ENCODE results near the gene PPIP5K2. TPM values are rescaled to one million over a fixed set of nuclear protein-coding genes. Genes with fewer than 3 reads are reported as not detected.
"Not testable (repeated sequence)": the region's sequence is repeated elsewhere in the genome, so short reads cannot be mapped to it uniquely, and the experiment has no call there.

The PPIP5K2 gene
- total and polyA plus RNA-seq, 4 donors, result 9.7 to 38.6 (median 27.4) TPM

DNA sequence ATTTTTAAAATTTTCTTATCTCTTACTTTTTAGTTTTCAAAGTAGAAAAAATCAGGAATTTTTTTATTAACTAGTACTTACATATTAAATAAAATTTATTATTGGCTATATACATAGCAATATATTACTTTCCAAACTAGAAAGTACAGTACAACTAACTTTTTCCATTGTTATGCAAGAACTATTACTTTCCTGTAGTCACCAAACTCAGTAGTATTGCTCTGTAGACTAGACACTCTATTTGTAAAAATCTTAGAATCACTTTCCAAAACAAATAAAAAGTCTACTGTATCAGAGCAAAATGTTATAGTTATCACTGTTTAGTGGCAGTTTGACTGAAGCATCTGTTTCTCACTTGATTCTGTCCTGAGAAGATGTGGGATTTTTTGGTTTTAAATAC is 83.1 kb downstream of the PPIP5K2 start:
- Histone ChIP-seq H3K27me3 (ENCODE audit: control insufficient read depth in 4 of 4, insufficient read depth in 4 of 4, low read length in 3 of 4) (no peaks in the 10 kb centered on the region), H3K9ac (ENCODE audit: low read depth in 1 of 2, low read length in 2 of 2) (no peak overlapping the region), H3K4me1 (ENCODE audit: control insufficient read depth in 4 of 4, insufficient read depth in 4 of 4, low read length in 3 of 4) (no peaks in the 10 kb centered on the region), H3K27ac (ENCODE audit: low read depth in 1 of 2, low read length in 2 of 2) (no peak overlapping the region), H3K36me3 (ENCODE audit: control insufficient read depth in 4 of 4, insufficient read depth in 3 of 4, low read depth in 1 of 4, low read length in 3 of 4) (peaks cover 2 to 9% (median 5%) of the 10 kb centered on the region in 4 donors), H3K9me3 (ENCODE audit: control insufficient read depth in 4 of 4, low read length in 3 of 4) (no peaks in the 10 kb centered on the region), H3K4me3 (ENCODE audit: low read depth in 1 of 3, low read length in 3 of 3) (no peak overlapping the region)
- no peak for DNase-seq (ENCODE audit: low spot score)
- TF ChIP-seq GABPA (IDR thresholded peaks at IDR 0.05 in 1 of 2, conservative IDR thresholded peaks at IDR 0.05 in 1 of 2), result no peak
- no peak for TF ChIP-seq RAD21 (IDR thresholded peaks at IDR 0.05)
- TF ChIP-seq, protein P1, sequence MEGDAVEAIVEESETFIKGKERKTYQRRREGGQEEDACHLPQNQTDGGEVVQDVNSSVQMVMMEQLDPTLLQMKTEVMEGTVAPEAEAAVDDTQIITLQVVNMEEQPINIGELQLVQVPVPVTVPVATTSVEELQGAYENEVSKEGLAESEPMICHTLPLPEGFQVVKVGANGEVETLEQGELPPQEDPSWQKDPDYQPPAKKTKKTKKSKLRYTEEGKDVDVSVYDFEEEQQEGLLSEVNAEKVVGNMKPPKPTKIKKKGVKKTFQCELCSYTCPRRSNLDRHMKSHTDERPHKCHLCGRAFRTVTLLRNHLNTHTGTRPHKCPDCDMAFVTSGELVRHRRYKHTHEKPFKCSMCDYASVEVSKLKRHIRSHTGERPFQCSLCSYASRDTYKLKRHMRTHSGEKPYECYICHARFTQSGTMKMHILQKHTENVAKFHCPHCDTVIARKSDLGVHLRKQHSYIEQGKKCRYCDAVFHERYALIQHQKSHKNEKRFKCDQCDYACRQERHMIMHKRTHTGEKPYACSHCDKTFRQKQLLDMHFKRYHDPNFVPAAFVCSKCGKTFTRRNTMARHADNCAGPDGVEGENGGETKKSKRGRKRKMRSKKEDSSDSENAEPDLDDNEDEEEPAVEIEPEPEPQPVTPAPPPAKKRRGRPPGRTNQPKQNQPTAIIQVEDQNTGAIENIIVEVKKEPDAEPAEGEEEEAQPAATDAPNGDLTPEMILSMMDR (IDR thresholded peaks at IDR 0.05; ENCODE audit: low read depth, low read length, missing input control), result no peak
- no peak for TF ChIP-seq FOXA2 (IDR thresholded peaks at IDR 0.05)
- TF ChIP-seq JUND (IDR thresholded peaks at IDR 0.05), result no peak

DNA sequence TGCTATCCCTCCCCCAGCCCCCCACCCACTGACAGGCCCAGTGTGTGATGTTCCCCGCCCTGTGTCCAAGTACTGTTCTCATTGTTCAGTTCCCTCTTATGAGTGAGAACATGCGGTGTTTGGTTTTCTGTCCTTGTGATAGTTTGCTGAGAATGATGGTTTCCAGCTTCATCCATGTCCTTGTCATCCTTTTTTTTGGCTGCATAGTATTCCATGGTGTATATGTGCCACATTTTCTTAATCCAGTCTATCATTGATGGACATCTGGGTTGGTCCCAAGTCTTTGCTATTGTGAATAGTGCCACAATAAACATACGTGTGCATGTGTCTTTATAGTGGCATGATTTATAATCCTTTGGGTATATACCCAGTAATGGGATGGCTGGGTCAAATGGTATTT is 84.9 kb downstream of the PPIP5K2 start:
- H3K27me3 ChIP-seq (ENCODE audit: control insufficient read depth in 4 of 4, insufficient read depth in 4 of 4, low read length in 3 of 4); H3K4me3 ChIP-seq (ENCODE audit: low read depth in 1 of 3, low read length in 3 of 3); H3K4me1 ChIP-seq (ENCODE audit: control insufficient read depth in 4 of 4, insufficient read depth in 4 of 4, low read length in 3 of 4); H3K9me3 ChIP-seq (ENCODE audit: control insufficient read depth in 4 of 4, low read length in 3 of 4); DNase-seq (ENCODE audit: low spot score); H3K27ac ChIP-seq (ENCODE audit: low read depth in 1 of 2, low read length in 2 of 2); H3K9ac ChIP-seq (ENCODE audit: low read depth in 1 of 2, low read length in 2 of 2): not testable (repeated sequence)
- H3K36me3 ChIP-seq (ENCODE audit: control insufficient read depth in 4 of 4, insufficient read depth in 3 of 4, low read depth in 1 of 4, low read length in 3 of 4), result peaks cover 2 to 11% (median 5%) of the 10 kb centered on the region in 4 donors
- 99% methylated on average over 3 of the region's 3 CpGs for WGBS

DNA sequence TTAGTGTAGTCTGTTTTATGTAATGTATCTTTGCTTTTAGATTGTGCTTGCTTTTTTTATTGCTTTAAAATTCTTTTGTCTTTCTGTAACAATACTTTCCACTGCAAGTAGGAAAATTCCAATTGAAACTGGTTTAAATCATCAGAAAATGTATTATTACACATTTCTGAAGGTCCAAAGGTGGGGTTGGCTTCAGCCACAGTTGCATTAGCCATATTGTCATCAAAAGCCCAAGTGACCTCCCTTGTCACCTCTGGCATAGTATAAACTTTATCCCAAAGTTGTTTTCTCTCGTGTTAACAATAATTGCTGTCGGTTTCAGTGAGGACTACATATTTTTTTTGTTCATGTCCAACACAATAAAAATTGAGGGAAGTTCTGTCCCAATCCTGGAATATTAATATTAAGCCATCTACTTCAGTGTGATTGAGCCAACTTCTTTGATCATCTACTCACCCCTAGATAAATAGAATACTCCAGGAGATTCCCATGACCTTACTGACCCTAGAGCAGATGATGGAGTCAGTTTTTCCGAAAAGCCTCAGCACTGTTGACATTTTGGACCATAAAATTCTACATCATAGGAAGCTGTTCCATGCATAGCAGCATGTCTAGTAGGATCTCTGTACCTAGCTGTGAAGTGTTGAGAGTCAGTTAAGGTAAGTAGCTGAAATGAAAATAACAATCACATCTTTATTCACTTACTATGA is 86.0 kb downstream of the PPIP5K2 start:
- Histone ChIP-seq H3K4me1 (ENCODE audit: control insufficient read depth in 4 of 4, insufficient read depth in 4 of 4, low read length in 3 of 4) (no peaks in the 10 kb centered on the region), H3K27ac (ENCODE audit: low read depth in 1 of 2, low read length in 2 of 2) (no peak overlapping the region), H3K4me3 (ENCODE audit: low read depth in 1 of 3, low read length in 3 of 3) (no peak overlapping the region), H3K9me3 (ENCODE audit: control insufficient read depth in 4 of 4, low read length in 3 of 4) (no peaks in the 10 kb centered on the region), H3K27me3 (ENCODE audit: control insufficient read depth in 4 of 4, insufficient read depth in 4 of 4, low read length in 3 of 4) (no peaks in the 10 kb centered on the region), H3K36me3 (ENCODE audit: control insufficient read depth in 4 of 4, insufficient read depth in 3 of 4, low read depth in 1 of 4, low read length in 3 of 4) (peaks cover 0 to 11% (median 5%) of the 10 kb centered on the region in 4 donors), H3K9ac (ENCODE audit: low read depth in 1 of 2, low read length in 2 of 2) (no peak overlapping the region)
- 97% methylated on average over 3 of the region's 3 CpGs for WGBS
- TF ChIP-seq, protein P2, sequence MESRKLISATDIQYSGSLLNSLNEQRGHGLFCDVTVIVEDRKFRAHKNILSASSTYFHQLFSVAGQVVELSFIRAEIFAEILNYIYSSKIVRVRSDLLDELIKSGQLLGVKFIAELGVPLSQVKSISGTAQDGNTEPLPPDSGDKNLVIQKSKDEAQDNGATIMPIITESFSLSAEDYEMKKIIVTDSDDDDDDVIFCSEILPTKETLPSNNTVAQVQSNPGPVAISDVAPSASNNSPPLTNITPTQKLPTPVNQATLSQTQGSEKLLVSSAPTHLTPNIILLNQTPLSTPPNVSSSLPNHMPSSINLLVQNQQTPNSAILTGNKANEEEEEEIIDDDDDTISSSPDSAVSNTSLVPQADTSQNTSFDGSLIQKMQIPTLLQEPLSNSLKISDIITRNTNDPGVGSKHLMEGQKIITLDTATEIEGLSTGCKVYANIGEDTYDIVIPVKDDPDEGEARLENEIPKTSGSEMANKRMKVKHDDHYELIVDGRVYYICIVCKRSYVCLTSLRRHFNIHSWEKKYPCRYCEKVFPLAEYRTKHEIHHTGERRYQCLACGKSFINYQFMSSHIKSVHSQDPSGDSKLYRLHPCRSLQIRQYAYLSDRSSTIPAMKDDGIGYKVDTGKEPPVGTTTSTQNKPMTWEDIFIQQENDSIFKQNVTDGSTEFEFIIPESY (IDR thresholded peaks at IDR 0.05), result no peak
- TF ChIP-seq JUND (IDR thresholded peaks at IDR 0.05) (no peak), FOXA1 (IDR thresholded peaks at IDR 0.05) (no peak), EGR1 (IDR thresholded peaks at IDR 0.05; ENCODE audit: low read depth in 2 of 2) (no peak)
- DNase-seq (ENCODE audit: low spot score), result no peak

DNA sequence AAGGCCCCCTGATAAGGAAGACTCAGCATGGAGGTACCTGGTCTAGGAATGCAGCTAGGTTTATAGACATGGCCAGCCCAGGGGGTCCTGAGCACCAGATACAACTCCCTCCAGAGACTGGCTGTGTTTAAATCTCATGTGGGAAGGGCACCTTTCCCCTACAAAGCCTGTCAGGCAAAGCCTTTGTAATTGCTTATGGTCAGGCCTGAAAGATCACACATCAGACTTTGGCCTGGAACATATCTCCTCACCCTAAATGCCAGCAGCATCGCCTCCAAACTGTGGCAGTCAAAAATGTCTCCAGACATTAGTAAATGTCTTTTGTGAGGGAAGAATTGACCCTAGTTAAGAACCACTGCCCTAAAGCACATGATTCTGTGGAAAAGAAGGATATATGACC is 86.9 kb downstream of the PPIP5K2 start:
- DNase-seq (ENCODE audit: low spot score), result no peak
- Histone ChIP-seq H3K27me3 (ENCODE audit: control insufficient read depth in 4 of 4, insufficient read depth in 4 of 4, low read length in 3 of 4) (no peaks in the 10 kb centered on the region), H3K4me1 (ENCODE audit: control insufficient read depth in 4 of 4, insufficient read depth in 4 of 4, low read length in 3 of 4) (no peaks in the 10 kb centered on the region), H3K9me3 (ENCODE audit: control insufficient read depth in 4 of 4, low read length in 3 of 4) (no peaks in the 10 kb centered on the region), H3K36me3 (ENCODE audit: control insufficient read depth in 4 of 4, insufficient read depth in 3 of 4, low read depth in 1 of 4, low read length in 3 of 4) (peaks cover 0 to 8% (median 3%) of the 10 kb centered on the region in 4 donors), H3K9ac (ENCODE audit: low read depth in 1 of 2, low read length in 2 of 2) (no peak overlapping the region), H3K27ac (ENCODE audit: low read depth in 1 of 2, low read length in 2 of 2) (no peak overlapping the region), H3K4me3 (ENCODE audit: low read depth in 1 of 3, low read length in 3 of 3) (no peak overlapping the region)
- WGBS, result 98% methylated on average over 1 of the region's 1 CpG
- TF ChIP-seq, protein P3, sequence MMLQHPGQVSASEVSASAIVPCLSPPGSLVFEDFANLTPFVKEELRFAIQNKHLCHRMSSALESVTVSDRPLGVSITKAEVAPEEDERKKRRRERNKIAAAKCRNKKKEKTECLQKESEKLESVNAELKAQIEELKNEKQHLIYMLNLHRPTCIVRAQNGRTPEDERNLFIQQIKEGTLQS (IDR thresholded peaks at IDR 0.05), result no peak
- TF ChIP-seq FOXA1 (IDR thresholded peaks at IDR 0.05) (no peak), RAD21 (IDR thresholded peaks at IDR 0.05) (no peak), GABPA (IDR thresholded peaks at IDR 0.05 in 1 of 2, conservative IDR thresholded peaks at IDR 0.05 in 1 of 2) (no peak), SP1 (IDR thresholded peaks at IDR 0.05) (no peak)
- TF ChIP-seq, protein P4, sequence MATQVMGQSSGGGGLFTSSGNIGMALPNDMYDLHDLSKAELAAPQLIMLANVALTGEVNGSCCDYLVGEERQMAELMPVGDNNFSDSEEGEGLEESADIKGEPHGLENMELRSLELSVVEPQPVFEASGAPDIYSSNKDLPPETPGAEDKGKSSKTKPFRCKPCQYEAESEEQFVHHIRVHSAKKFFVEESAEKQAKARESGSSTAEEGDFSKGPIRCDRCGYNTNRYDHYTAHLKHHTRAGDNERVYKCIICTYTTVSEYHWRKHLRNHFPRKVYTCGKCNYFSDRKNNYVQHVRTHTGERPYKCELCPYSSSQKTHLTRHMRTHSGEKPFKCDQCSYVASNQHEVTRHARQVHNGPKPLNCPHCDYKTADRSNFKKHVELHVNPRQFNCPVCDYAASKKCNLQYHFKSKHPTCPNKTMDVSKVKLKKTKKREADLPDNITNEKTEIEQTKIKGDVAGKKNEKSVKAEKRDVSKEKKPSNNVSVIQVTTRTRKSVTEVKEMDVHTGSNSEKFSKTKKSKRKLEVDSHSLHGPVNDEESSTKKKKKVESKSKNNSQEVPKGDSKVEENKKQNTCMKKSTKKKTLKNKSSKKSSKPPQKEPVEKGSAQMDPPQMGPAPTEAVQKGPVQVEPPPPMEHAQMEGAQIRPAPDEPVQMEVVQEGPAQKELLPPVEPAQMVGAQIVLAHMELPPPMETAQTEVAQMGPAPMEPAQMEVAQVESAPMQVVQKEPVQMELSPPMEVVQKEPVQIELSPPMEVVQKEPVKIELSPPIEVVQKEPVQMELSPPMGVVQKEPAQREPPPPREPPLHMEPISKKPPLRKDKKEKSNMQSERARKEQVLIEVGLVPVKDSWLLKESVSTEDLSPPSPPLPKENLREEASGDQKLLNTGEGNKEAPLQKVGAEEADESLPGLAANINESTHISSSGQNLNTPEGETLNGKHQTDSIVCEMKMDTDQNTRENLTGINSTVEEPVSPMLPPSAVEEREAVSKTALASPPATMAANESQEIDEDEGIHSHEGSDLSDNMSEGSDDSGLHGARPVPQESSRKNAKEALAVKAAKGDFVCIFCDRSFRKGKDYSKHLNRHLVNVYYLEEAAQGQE (IDR thresholded peaks at IDR 0.05), result no peak
- TF ChIP-seq, protein P2 (IDR thresholded peaks at IDR 0.05), result no peak

Data from liver (tissue), 9 donors.